Measurements from ENCODE around the gene CLEC12A.
"Not testable (repeated sequence)": the region's sequence is repeated elsewhere in the genome, so short reads cannot be mapped to it uniquely, and the experiment has no call there.

Gene CLEC12A

DNA sequence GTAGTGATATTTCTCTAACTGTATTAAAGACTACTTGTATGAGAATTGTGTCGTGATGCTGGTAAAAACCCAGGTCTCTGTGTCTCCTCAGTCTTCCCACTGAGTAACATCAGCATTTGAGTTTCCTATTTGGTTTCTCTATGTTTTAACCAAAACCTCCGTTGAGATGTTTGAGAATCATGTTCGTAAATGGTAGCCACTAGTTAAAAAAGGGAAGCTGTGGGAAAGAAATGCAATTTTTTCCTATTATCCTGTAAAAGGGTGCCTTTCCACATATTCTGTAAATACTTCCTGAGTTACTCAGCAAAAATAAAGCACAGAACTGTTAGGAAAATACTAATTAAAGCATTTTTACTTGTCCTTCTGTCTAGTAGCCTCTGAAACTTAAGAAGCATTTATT lies 20.7 kb downstream of the CLEC12A start:
- Mint-ChIP-seq H3K9me3 (no peaks in the 10 kb centered on the region), H3K36me3 (no peaks in the 10 kb centered on the region), H3K27ac (no peak overlapping the region), H3K4me3 (no peak overlapping the region), H3K27me3 (peaks cover 17% of the 10 kb centered on the region), H3K4me1 (peaks cover 3% of the 10 kb centered on the region)
- DNase-seq (ENCODE audit: low spot score in 2 of 2) = no peak
- ATAC-seq (ENCODE audit: low read depth) = no peak

DNA sequence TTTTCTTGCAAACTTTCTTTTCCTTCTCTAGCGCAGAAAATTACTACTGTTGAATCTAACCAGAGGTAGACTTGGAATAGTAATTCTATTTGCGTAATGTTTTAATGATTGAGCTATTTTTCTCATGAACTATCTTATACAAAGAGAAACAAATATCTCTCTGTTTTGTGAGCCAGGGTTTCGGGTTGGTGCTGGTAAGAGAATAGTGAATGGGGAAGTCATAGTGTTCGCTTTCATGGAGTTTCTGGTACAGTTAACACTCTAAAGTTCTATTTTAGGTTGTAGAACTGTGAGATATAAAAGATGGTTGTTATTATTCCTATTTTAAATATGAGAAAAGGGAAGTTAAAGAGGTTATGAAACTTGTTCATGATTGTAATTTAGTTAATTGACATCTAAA lies 21.1 kb downstream of the CLEC12A start:
- Mint-ChIP-seq H3K4me1 (peaks cover 3% of the 10 kb centered on the region), H3K36me3 (no peaks in the 10 kb centered on the region), H3K4me3 (no peak overlapping the region), H3K9me3 (no peaks in the 10 kb centered on the region), H3K27me3 (peaks cover 17% of the 10 kb centered on the region), H3K27ac (no peak overlapping the region)
- ATAC-seq (ENCODE audit: low read depth) (peak; percentile 51), DNase-seq (ENCODE audit: low spot score in 2 of 2) (no peak)

DNA sequence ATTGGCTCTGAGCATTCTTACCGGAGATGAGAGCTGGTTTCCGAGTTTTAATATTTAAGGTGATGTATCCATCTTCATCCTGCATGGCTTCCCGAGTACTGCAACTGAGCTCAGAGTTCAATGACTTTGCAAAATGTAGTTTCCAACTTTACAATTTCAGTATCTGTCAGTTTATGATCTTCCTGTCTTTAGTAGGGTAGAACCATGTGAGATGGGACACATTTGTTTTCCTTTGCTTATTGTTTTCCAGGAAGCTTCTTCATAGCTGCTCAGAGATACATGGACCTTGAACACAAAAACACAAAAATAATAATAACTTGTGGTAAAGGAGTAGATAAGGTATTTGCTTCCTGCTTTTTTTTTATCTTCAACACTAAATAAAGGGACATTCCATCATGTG lies 27.8 kb downstream of the CLEC12A start, which contains the start of gene CLEC1B:
TSS of gene CLEC1B (minus strand) at position 106 of the 400 bp plus-strand sequence. CDS start at position 85, 21 bp downstream.
- Mint-ChIP-seq H3K36me3 (no peaks in the 10 kb centered on the region), H3K27ac (no peak within 1 kb of the TSS), H3K4me1 (no peaks in the 10 kb centered on the region), H3K27me3 (peaks cover 11% of the 10 kb centered on the region), H3K4me3 (no peak within 1 kb of the TSS), H3K9me3 (no peaks in the 10 kb centered on the region)
- ATAC-seq (ENCODE audit: low read depth) (no peak), DNase-seq (ENCODE audit: low spot score in 2 of 2) (no peak)

DNA sequence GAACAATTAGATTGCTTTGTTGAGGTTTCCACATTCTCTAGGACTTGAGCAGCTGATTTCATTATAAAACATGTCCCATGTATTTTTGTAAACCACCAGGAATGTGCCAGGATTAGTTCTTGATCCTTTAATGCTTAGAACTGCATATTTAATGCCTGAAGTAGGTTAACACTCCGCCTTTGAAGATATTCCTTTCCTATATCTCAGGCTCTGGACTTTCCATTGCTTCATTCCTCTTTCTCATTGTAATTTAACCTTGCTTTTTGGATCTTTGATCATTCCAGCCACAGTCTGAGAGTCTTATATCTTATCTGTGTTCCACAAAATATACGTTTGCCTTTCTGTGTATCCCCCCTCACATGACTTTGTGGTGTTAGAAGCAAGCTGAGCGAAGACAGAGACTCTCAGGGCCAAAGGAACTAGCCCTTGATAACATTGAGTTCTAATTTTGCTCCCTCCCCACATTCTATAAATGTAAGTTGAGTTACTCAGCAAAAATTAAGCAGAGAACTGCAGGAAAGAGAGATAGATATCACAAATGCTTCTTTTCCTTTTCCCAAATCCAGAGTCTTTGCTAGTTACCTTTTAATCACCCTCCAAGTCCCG lies 30.1 kb downstream of the CLEC12A start:
- H3K27me3 Mint-ChIP-seq = peaks cover 13% of the 10 kb centered on the region
- H3K27ac Mint-ChIP-seq = no peak overlapping the region
- no peaks in the 10 kb centered on the region for H3K4me1 Mint-ChIP-seq
- H3K36me3 Mint-ChIP-seq = no peaks in the 10 kb centered on the region
- no peak overlapping the region for H3K4me3 Mint-ChIP-seq
- no peaks in the 10 kb centered on the region for H3K9me3 Mint-ChIP-seq
- DNase-seq (ENCODE audit: low spot score in 2 of 2) (no peak), ATAC-seq (ENCODE audit: low read depth) (no peak)

- Mint-ChIP-seq H3K27ac (no peak overlapping the region), H3K9me3 (no peaks in the 10 kb centered on the region), H3K36me3 (no peaks in the 10 kb centered on the region), H3K4me1 (no peaks in the 10 kb centered on the region), H3K27me3 (peaks cover 12% of the 10 kb centered on the region), H3K4me3 (no peak overlapping the region)
- no peak for ATAC-seq (ENCODE audit: low read depth)
- DNase-seq (ENCODE audit: low spot score in 2 of 2) = no peak
Observed at GRCh38 chr12:10012630-10013330, 41.6 kb downstream of the CLEC12A start.

DNA sequence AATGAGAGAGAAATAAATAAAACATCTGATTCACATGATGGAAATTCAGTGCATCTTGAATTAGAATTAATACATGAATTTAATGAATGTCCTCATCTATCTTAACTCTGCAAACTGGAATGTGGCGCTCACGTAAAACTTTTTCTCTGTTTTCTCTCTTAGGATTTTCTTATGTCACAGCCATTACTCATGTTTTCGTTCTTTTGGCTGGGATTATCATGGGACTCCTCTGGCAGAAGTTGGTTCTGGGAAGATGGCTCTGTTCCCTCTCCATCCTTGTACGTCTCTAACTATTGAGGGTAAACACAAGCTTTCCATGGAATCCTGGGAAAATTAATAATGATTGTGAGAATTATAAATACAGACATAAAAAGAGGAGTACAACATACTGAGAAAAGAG lies 44.2 kb downstream of the CLEC12A start:
- no peaks in the 10 kb centered on the region for H3K4me1 Mint-ChIP-seq
- DNase-seq (ENCODE audit: low spot score in 2 of 2) = no peak
- no peaks in the 10 kb centered on the region for H3K9me3 Mint-ChIP-seq
- H3K27me3 Mint-ChIP-seq = peaks cover 13% of the 10 kb centered on the region
- ATAC-seq (ENCODE audit: low read depth) = no peak
- H3K36me3 Mint-ChIP-seq = no peaks in the 10 kb centered on the region
- no peak overlapping the region for H3K4me3 Mint-ChIP-seq
- H3K27ac Mint-ChIP-seq = no peak overlapping the region

- no peaks in the 10 kb centered on the region for H3K9me3 Mint-ChIP-seq
- H3K4me1 Mint-ChIP-seq = no peaks in the 10 kb centered on the region
- ATAC-seq (ENCODE audit: low read depth) = no peak
- peaks cover 13% of the 10 kb centered on the region for H3K27me3 Mint-ChIP-seq
- no peak overlapping the region for H3K4me3 Mint-ChIP-seq
- no peaks in the 10 kb centered on the region for H3K36me3 Mint-ChIP-seq
- H3K27ac Mint-ChIP-seq = no peak overlapping the region
- no peak for DNase-seq (ENCODE audit: low spot score in 2 of 2)
Observed at GRCh38 chr12:10016881-10017280, 45.7 kb downstream of the CLEC12A start.

GRCh38 chr12:10018386-10018785 lies 47.2 kb downstream of the CLEC12A start:
- no peak for ATAC-seq (ENCODE audit: low read depth)
- Mint-ChIP-seq H3K36me3 (no peaks in the 10 kb centered on the region), H3K9me3 (no peaks in the 10 kb centered on the region), H3K27ac (no peak overlapping the region), H3K27me3 (peaks cover 10% of the 10 kb centered on the region), H3K4me3 (no peak overlapping the region), H3K4me1 (no peaks in the 10 kb centered on the region)
- DNase-seq (ENCODE audit: low spot score in 2 of 2) = no peak

DNA sequence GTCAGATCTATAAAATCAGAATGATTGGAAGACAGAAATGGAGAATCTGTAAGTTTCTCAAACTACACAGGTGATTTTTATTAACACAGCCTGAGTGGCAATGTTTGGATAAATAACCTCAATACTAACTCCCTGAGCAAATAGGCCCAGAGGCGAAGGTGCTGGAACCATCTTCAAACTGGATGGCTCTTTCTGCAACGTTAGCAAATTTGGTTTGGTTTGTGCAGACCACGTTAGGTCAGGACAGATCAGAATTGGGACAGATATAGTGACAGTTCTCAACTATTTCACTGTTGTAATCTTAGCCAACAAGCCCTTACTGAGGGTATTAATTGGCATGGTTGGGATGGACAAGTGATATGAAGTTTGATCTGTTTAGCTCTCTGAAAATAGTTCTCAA lies 50.1 kb downstream of the CLEC12A start:
- no peaks in the 10 kb centered on the region for H3K36me3 Mint-ChIP-seq
- no peak overlapping the region for H3K4me3 Mint-ChIP-seq
- peaks cover 6% of the 10 kb centered on the region for H3K27me3 Mint-ChIP-seq
- no peak for DNase-seq (ENCODE audit: low spot score in 2 of 2)
- H3K4me1 Mint-ChIP-seq = no peaks in the 10 kb centered on the region
- ATAC-seq (ENCODE audit: low read depth) = no peak
- H3K27ac Mint-ChIP-seq = no peak overlapping the region
- H3K9me3 Mint-ChIP-seq = no peaks in the 10 kb centered on the region

GRCh38 chr12:10025236-10025635 lies 54.0 kb downstream of the CLEC12A start:
- Mint-ChIP-seq H3K27me3 (peaks cover 14% of the 10 kb centered on the region), H3K4me3 (no peak overlapping the region), H3K9me3 (no peaks in the 10 kb centered on the region), H3K4me1 (no peaks in the 10 kb centered on the region), H3K36me3 (no peaks in the 10 kb centered on the region), H3K27ac (no peak overlapping the region)
- ATAC-seq (ENCODE audit: low read depth) (no peak), DNase-seq (ENCODE audit: low spot score in 2 of 2) (no peak)

- not testable (repeated sequence) for H3K36me3 Mint-ChIP-seq; H3K9me3 Mint-ChIP-seq; H3K4me1 Mint-ChIP-seq; H3K27ac Mint-ChIP-seq; ATAC-seq (ENCODE audit: low read depth); DNase-seq (ENCODE audit: low spot score in 2 of 2); H3K4me3 Mint-ChIP-seq
- peaks cover 15% of the 10 kb centered on the region for H3K27me3 Mint-ChIP-seq
Observed at GRCh38 chr12:10026666-10027065, 55.5 kb downstream of the CLEC12A start.

DNA sequence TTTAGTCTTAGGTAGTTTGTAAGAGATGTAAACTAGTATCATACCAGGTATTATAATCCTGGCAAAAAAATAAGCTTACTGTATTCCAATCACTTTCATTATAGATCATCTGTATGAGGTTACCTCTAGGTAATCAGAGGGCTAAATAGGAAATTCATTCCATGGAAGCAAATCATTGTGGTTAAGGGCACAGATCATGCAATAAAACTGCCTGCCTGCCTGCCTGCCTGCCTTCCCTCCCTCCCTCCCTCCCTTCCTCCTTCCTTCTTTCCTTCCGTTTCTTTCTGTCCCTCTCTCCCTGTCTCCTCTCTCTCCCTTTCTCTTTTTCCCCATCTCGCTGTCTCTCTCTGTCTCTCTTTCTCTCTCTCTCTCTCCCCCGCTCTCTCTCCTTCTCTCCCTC lies 56.1 kb downstream of the CLEC12A start:
- Mint-ChIP-seq H3K4me1 (no peaks in the 10 kb centered on the region), H3K4me3 (no peak overlapping the region), H3K9me3 (no peaks in the 10 kb centered on the region), H3K27me3 (peaks cover 18% of the 10 kb centered on the region), H3K27ac (peak overlapping the region; percentile 7), H3K36me3 (no peaks in the 10 kb centered on the region)
- ATAC-seq (ENCODE audit: low read depth) (no peak), DNase-seq (ENCODE audit: low spot score in 2 of 2) (no peak)

DNA sequence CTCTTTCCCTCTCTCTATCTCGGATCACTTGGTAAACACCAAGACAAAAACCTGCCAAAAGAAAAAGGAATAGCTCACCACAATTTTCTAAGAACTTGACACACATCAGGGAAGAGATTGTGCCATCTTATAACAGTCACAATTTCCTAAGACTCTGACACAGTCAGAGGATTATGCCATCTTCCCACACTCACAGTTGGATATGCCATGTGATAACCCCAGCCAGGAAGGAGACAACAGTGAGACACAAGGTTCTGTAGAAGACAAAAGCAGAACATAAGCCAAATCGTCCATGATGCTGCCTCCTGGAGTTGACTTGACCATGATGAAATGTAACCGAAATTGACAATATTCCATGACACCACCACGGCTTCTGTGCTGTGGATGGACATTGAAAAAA lies 56.5 kb downstream of the CLEC12A start:
- peak overlapping the region; percentile 7 for H3K27ac Mint-ChIP-seq
- ATAC-seq (ENCODE audit: low read depth) (no peak), DNase-seq (ENCODE audit: low spot score in 2 of 2) (no peak)
- H3K9me3 Mint-ChIP-seq = no peaks in the 10 kb centered on the region
- no peaks in the 10 kb centered on the region for H3K4me1 Mint-ChIP-seq
- H3K36me3 Mint-ChIP-seq = no peaks in the 10 kb centered on the region
- no peak overlapping the region for H3K4me3 Mint-ChIP-seq
- H3K27me3 Mint-ChIP-seq = peaks cover 18% of the 10 kb centered on the region

GRCh38 chr12:10030446-10030845 lies 59.2 kb downstream of the CLEC12A start, which contains the start of gene CLEC9A:
CLEC9A (plus strand) TSS chr12:10030682; CDS start chr12:10052688, 22,006 bp downstream.
- DNase-seq (ENCODE audit: low spot score in 2 of 2) (no peak), ATAC-seq (ENCODE audit: low read depth) (no peak)
- Mint-ChIP-seq H3K4me1 (no peaks in the 10 kb centered on the region), H3K27me3 (peaks cover 15% of the 10 kb centered on the region), H3K36me3 (no peaks in the 10 kb centered on the region), H3K9me3 (no peaks in the 10 kb centered on the region), H3K4me3 (no peak within 1 kb of the TSS), H3K27ac (no peak within 1 kb of the TSS)

- no peak overlapping the region for H3K27ac Mint-ChIP-seq
- H3K27me3 Mint-ChIP-seq = peaks cover 15% of the 10 kb centered on the region
- DNase-seq (ENCODE audit: low spot score in 2 of 2) = no peak
- H3K4me3 Mint-ChIP-seq = no peak overlapping the region
- H3K36me3 Mint-ChIP-seq = no peaks in the 10 kb centered on the region
- no peaks in the 10 kb centered on the region for H3K9me3 Mint-ChIP-seq
- no peak for ATAC-seq (ENCODE audit: low read depth)
- no peaks in the 10 kb centered on the region for H3K4me1 Mint-ChIP-seq
Observed at GRCh38 chr12:10031321-10031720, 60.1 kb downstream of the CLEC12A start.

Measured in memory B cell (primary cell).